Measurements from ENCODE around the gene LAMB4.

LAMB4 gene

DNA sequence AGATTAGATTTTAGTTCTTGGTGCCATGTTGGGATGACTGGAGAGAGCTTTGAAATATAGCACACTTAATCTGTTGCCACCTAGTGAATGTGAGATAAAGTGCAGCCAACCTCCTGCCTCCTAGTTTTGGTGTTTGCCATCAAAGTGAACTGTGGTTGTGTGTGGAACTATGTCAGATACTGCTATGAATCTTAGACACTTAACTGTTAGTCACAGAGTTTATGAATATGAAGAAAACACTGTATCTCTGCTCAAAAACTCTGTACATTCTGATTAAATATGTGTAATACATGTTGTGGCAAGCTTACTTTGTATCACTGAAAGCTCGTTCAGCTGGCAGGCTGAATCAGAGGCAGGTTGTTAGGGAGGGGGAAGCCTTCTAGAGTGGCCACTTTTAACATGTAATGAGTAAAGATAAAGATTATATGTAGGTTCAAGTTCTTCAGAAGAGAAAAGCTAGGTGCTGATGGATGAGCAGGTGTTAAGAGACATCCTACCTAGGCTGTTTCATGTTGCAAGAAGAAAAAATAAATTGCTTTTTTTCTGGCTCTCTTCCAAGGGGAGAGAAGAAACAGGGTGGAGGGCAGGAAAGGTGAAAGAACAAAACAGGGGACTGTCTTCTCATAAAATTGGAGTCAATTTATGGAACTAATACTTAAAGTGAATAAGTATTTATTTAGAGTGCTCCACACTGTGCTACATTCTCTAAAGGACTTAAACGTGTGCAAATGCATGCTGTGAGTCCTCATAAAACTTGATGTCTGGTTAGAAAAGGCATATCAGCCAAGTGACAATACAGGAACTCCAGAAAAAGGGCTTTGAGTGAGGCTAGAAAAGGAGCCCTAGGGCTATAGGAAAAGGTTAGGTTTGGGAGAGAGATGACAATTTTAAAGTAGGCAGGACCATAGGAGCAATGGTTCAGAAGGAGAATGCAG, 113.1 kb downstream of the LAMB4 start:
- Histone ChIP-seq H3K4me1 (no peaks in the 10 kb centered on the region), H3K27me3 (no peaks in the 10 kb centered on the region), H3K27ac (no peak overlapping the region), H3K9me3 (no peaks in the 10 kb centered on the region), H3K36me3 (no peaks in the 10 kb centered on the region), H3K4me3 (no peak overlapping the region)
- TF ChIP-seq, protein P1, sequence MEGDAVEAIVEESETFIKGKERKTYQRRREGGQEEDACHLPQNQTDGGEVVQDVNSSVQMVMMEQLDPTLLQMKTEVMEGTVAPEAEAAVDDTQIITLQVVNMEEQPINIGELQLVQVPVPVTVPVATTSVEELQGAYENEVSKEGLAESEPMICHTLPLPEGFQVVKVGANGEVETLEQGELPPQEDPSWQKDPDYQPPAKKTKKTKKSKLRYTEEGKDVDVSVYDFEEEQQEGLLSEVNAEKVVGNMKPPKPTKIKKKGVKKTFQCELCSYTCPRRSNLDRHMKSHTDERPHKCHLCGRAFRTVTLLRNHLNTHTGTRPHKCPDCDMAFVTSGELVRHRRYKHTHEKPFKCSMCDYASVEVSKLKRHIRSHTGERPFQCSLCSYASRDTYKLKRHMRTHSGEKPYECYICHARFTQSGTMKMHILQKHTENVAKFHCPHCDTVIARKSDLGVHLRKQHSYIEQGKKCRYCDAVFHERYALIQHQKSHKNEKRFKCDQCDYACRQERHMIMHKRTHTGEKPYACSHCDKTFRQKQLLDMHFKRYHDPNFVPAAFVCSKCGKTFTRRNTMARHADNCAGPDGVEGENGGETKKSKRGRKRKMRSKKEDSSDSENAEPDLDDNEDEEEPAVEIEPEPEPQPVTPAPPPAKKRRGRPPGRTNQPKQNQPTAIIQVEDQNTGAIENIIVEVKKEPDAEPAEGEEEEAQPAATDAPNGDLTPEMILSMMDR (IDR thresholded peaks at IDR 0.05): peak; percentile 35 to 40
- intact Hi-C loops (cut with DNase I; ENCODE audit: low total_unique reads): no loop called here
- no peak for DNase-seq

DNA sequence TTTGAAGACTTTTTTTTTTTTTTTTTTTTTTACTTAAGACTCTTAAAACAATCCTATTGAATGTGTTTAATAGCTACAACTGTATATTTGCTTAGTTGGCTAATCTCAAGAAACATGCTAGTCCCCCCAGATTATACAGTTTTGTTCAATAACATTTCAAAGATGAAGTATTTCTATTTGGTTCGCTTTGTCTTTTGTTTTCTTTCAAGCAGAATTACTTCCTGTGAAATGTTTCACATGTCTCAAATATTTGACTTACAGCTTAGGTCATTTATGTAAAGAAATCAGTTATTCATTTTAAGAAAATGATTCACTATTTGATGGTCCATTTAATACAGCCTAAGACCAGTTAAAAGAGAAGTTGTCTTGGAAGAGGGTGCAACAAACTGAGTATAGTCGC, 114.4 kb downstream of the LAMB4 start:
- intact Hi-C loops (cut with DNase I; ENCODE audit: low total_unique reads): no loop called here
- no peak for DNase-seq
- H3K9me3 ChIP-seq: no peaks in the 10 kb centered on the region
- H3K27me3 ChIP-seq: no peaks in the 10 kb centered on the region
- no peak overlapping the region for H3K27ac ChIP-seq
- no peak overlapping the region for H3K4me3 ChIP-seq
- H3K4me1 ChIP-seq: no peaks in the 10 kb centered on the region
- no peaks in the 10 kb centered on the region for H3K36me3 ChIP-seq
- TF ChIP-seq, protein P1 (IDR thresholded peaks at IDR 0.05): no peak

GRCh38 chr7:108014747-108015682, 115.1 kb downstream of the LAMB4 start:
- no peak overlapping the region for H3K27ac ChIP-seq
- no peaks in the 10 kb centered on the region for H3K9me3 ChIP-seq
- TF ChIP-seq, protein P1 (IDR thresholded peaks at IDR 0.05): no peak
- no peaks in the 10 kb centered on the region for H3K36me3 ChIP-seq
- H3K4me3 ChIP-seq: no peak overlapping the region
- no peak for DNase-seq
- H3K27me3 ChIP-seq: no peaks in the 10 kb centered on the region
- no peaks in the 10 kb centered on the region for H3K4me1 ChIP-seq
- intact Hi-C loops (cut with DNase I; ENCODE audit: low total_unique reads): no loop called here

- Histone ChIP-seq H3K27ac (no peak overlapping the region), H3K4me1 (no peaks in the 10 kb centered on the region), H3K9me3 (no peaks in the 10 kb centered on the region), H3K36me3 (no peaks in the 10 kb centered on the region), H3K27me3 (no peaks in the 10 kb centered on the region), H3K4me3 (no peak overlapping the region)
- DNase-seq: no peak
- TF ChIP-seq, protein P1 (IDR thresholded peaks at IDR 0.05): no peak
- intact Hi-C loops (cut with DNase I; ENCODE audit: low total_unique reads): no loop called here
These were observed 115.9 kb downstream of the LAMB4 start for GRCh38 chr7:108014215-108014614.

DNA sequence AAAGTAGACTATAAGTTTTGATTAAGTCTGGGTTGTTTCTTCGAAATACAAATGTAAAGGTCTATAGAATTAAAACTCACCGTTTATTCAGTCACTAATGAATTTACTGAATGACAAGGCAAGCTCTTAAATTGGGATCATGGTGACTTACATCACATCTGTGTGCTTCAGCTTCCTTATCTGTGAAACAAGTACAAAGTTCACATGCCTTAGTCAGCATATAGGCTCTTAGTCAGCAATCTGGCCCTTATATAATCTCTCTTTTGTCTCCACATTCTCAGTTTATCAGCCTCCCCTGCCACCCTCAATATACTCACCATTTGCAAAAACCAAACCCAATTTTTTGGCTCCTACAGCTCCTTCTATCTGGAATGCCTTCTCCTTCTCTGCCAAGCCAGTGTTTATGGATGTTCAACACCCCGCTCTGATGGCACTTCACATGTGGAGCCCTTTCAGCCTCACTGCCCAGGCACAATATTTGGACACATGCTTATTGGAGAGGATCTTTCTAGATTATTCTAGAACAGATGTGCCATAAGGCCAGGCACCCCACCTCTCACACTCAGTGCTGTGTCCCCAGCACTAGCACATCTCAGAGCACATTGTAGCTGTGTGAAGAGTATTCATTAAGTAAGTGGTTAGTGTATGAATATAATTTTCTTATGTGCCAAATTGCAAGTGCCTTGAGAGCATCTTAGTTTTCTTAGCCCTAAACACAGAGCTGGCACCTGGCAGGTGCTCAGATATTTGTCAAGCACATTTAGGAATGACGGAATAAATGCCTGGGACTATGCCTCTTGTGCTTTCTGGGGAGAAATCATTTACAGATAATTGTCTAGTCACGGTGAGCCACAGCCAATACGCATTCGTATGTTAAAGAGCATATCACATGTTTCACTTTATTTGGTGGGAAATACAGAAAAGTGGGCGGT, 117.4 kb downstream of the LAMB4 start:
- intact Hi-C loops (cut with DNase I; ENCODE audit: low total_unique reads): no loop called here
- H3K36me3 ChIP-seq: no peaks in the 10 kb centered on the region
- TF ChIP-seq, protein P1 (IDR thresholded peaks at IDR 0.05): no peak
- H3K4me3 ChIP-seq: no peak overlapping the region
- no peaks in the 10 kb centered on the region for H3K9me3 ChIP-seq
- no peak for DNase-seq
- H3K4me1 ChIP-seq: no peaks in the 10 kb centered on the region
- no peaks in the 10 kb centered on the region for H3K27me3 ChIP-seq
- no peak overlapping the region for H3K27ac ChIP-seq
